HG02884 (cell line): ENCODE results near the gene CADPS.

Source experiments
- ATAC-seq: cut with Tn5 transposase; IDR thresholded peaks from one replicate; pipeline ENCODE4 v1.9.1; 2021; ENCODE audit warnings: mild to moderate bottlenecking, moderate library complexity; ENCODE audit not compliant: unreplicated experiment

CADPS gene

GRCh38 chr3:62378921-62379320, 496.3 kb downstream of the CADPS start:
- no peak for ATAC-seq

- ATAC-seq, result no peak
Measured at GRCh38 chr3:62378311-62378789, 496.9 kb downstream of the CADPS start.

GRCh38 chr3:62376906-62377877, 498.0 kb downstream of the CADPS start:
- no peak for ATAC-seq

GRCh38 chr3:62376454-62376720, 498.8 kb downstream of the CADPS start:
- ATAC-seq, result no peak

GRCh38 chr3:62375655-62376453, 499.4 kb downstream of the CADPS start:
- no peak for ATAC-seq

- no peak for ATAC-seq
Measured at GRCh38 chr3:62374341-62375218, 500.6 kb downstream of the CADPS start.

- ATAC-seq, result no peak
Measured at GRCh38 chr3:62373714-62374333, 501.4 kb downstream of the CADPS start.

GRCh38 chr3:62373215-62373614, 502.0 kb downstream of the CADPS start, which contains the start of gene FEZF2:
TSS of gene FEZF2 (minus strand) at chr3:62373550. CDS start at chr3:62372868, 682 bp downstream.
- no peak for ATAC-seq

- no peak for ATAC-seq
Measured at GRCh38 chr3:62372621-62373041, 502.6 kb downstream of the CADPS start.

- ATAC-seq, result no peak
Measured at GRCh38 chr3:62371720-62372591, 503.3 kb downstream of the CADPS start.

- no peak for ATAC-seq
Measured at GRCh38 chr3:62370858-62371719, 504.1 kb downstream of the CADPS start.

GRCh38 chr3:62370112-62370857, 504.9 kb downstream of the CADPS start:
- ATAC-seq, result no peak

GRCh38 chr3:62369476-62369743, 505.8 kb downstream of the CADPS start:
- no peak for ATAC-seq

GRCh38 chr3:62368705-62369475, 506.3 kb downstream of the CADPS start:
- ATAC-seq, result no peak

- no peak for ATAC-seq
Measured at GRCh38 chr3:62368290-62368704, 506.9 kb downstream of the CADPS start.

- no peak for ATAC-seq
Measured at GRCh38 chr3:62367763-62368195, 507.4 kb downstream of the CADPS start.

GRCh38 chr3:62366126-62366484, 509.1 kb downstream of the CADPS start:
- no peak for ATAC-seq
